ENCODE results near the gene ESYT2. TPM values are rescaled to one million over a fixed set of nuclear protein-coding genes. Genes with fewer than 3 reads are reported as not detected.

ESYT2 gene
- total RNA-seq, 2 donors from 2014 or later = 30.7 to 36.9 TPM

DNA sequence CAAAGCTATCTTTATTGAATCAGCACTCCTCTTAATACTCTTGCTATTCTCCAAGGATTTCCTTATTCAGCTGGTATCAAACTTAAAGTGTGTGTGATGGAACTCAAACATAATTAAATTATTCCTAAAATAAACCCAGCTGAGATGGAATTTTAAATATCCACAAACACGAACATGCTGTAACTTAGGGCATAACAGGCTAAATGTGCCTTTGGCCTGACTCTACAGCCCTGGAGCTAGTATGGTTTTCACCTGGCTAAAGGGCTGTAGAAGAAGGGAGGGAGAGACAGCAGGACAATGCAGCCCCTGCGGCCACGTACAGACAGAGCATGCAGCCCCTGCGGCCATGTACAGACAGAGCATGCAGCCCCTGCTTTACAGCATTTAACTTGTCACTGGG lies 34.0 kb downstream of the ESYT2 start:
- Histone ChIP-seq H3K4me1 (ENCODE audit: control insufficient read depth, insufficient read depth, low read length) (no peaks in the 10 kb centered on the region), H3K27ac (ENCODE audit: low read depth, low read length) (no peak overlapping the region), H3K9ac (ENCODE audit: extremely low read depth, low read length, poor library complexity, severe bottlenecking) (no peak overlapping the region), H3K9me3 (ENCODE audit: control insufficient read depth, low read length) (no peaks in the 10 kb centered on the region), H3K4me3 (ENCODE audit: low read length) (no peak overlapping the region), H3K27me3 (ENCODE audit: control insufficient read depth, insufficient read depth, low read length, poor library complexity, severe bottlenecking) (no peaks in the 10 kb centered on the region), H3K36me3 (ENCODE audit: control insufficient read depth, insufficient read depth, low read length) (peaks cover 48% of the 10 kb centered on the region)
- no peak overlapping the region for H3K27ac Mint-ChIP-seq
- no peaks in the 10 kb centered on the region for H3K9me3 Mint-ChIP-seq
- TF ChIP-seq, protein P1, sequence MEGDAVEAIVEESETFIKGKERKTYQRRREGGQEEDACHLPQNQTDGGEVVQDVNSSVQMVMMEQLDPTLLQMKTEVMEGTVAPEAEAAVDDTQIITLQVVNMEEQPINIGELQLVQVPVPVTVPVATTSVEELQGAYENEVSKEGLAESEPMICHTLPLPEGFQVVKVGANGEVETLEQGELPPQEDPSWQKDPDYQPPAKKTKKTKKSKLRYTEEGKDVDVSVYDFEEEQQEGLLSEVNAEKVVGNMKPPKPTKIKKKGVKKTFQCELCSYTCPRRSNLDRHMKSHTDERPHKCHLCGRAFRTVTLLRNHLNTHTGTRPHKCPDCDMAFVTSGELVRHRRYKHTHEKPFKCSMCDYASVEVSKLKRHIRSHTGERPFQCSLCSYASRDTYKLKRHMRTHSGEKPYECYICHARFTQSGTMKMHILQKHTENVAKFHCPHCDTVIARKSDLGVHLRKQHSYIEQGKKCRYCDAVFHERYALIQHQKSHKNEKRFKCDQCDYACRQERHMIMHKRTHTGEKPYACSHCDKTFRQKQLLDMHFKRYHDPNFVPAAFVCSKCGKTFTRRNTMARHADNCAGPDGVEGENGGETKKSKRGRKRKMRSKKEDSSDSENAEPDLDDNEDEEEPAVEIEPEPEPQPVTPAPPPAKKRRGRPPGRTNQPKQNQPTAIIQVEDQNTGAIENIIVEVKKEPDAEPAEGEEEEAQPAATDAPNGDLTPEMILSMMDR (conservative IDR thresholded peaks at IDR 0.05) = no peak
- 71 to 100% methylated on average over 2 to 4 of the region's 4 CpGs for WGBS, 2 experiments (ENCODE audit: insufficient coverage in 1 of 2, insufficient read length in 1 of 2)
- DNase-seq = no peak
- peaks cover 56% of the 10 kb centered on the region for H3K36me3 Mint-ChIP-seq (ENCODE audit: low read depth)
- no peaks in the 10 kb centered on the region for H3K4me1 Mint-ChIP-seq
- H3K27me3 Mint-ChIP-seq (ENCODE audit: insufficient read depth) = no peaks in the 10 kb centered on the region
- no peak overlapping the region for H3K4me3 Mint-ChIP-seq

DNA sequence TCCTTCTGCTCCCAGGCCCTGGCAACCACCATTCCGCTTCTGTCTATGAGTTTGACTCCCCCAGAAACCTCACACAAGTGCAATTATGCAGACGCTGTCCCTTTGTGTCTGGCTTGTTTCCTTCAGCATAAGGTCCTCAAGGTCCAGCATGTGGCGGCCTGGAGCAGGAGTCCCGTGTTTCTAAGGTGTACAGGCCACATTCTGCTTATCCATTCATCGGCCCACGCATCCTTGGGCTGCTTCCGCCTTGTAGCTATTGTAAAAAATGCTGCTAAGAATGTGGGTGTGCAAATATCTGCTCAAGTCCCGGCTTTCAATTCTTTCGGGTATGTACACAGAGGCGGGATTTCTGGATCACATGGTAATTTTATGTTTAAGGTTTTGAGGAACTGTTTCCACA lies 38.2 kb downstream of the ESYT2 start:
- no peaks in the 10 kb centered on the region for H3K27me3 ChIP-seq (ENCODE audit: control insufficient read depth, insufficient read depth, low read length, poor library complexity, severe bottlenecking)
- no peaks in the 10 kb centered on the region for H3K4me1 Mint-ChIP-seq
- H3K4me3 Mint-ChIP-seq = no peak overlapping the region
- H3K4me1 ChIP-seq (ENCODE audit: control insufficient read depth, insufficient read depth, low read length) = no peaks in the 10 kb centered on the region
- H3K4me3 ChIP-seq (ENCODE audit: low read length) = no peak overlapping the region
- H3K36me3 Mint-ChIP-seq (ENCODE audit: low read depth) = peaks cover 48% of the 10 kb centered on the region
- peak overlapping the region; percentile 42 for H3K27ac ChIP-seq (ENCODE audit: low read depth, low read length)
- H3K27ac Mint-ChIP-seq = no peak overlapping the region
- no peaks in the 10 kb centered on the region for H3K27me3 Mint-ChIP-seq (ENCODE audit: insufficient read depth)
- DNase-seq = no peak
- TF ChIP-seq, protein P1 (conservative IDR thresholded peaks at IDR 0.05) = no peak
- WGBS, 2 experiments (ENCODE audit: insufficient coverage in 1 of 2, insufficient read length in 1 of 2) = 86 to 94% methylated on average over 6 to 10 of the region's 10 CpGs
- H3K9me3 Mint-ChIP-seq = no peaks in the 10 kb centered on the region
- peaks cover 58% of the 10 kb centered on the region for H3K36me3 ChIP-seq (ENCODE audit: control insufficient read depth, insufficient read depth, low read length)
- no peak overlapping the region for H3K9ac ChIP-seq (ENCODE audit: extremely low read depth, low read length, poor library complexity, severe bottlenecking)
- no peaks in the 10 kb centered on the region for H3K9me3 ChIP-seq (ENCODE audit: control insufficient read depth, low read length)

DNA sequence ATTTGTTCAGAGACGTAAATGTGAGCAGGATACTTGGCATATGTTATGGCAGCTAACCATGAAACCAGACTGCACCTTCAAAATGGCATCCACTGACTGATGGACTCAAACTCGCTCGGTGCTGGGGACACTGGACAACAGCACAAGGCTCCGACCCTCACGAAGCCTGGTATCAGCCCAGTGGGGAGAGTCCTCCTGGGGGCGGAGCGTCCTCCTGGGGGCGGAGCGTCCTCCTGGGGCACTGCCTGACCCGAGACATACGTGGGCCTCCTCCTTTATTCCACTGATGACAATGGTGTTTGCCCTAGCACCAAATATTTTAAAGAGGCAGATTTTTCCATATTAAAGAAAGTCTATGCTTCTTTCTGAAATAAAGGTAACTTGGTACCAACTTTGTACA lies 39.5 kb downstream of the ESYT2 start:
- Histone ChIP-seq H3K36me3 (ENCODE audit: control insufficient read depth, insufficient read depth, low read length) (peaks cover 54% of the 10 kb centered on the region), H3K4me1 (ENCODE audit: control insufficient read depth, insufficient read depth, low read length) (no peaks in the 10 kb centered on the region), H3K9ac (ENCODE audit: extremely low read depth, low read length, poor library complexity, severe bottlenecking) (no peak overlapping the region), H3K9me3 (ENCODE audit: control insufficient read depth, low read length) (no peaks in the 10 kb centered on the region), H3K27ac (ENCODE audit: low read depth, low read length) (no peak overlapping the region), H3K27me3 (ENCODE audit: control insufficient read depth, insufficient read depth, low read length, poor library complexity, severe bottlenecking) (no peaks in the 10 kb centered on the region), H3K4me3 (ENCODE audit: low read length) (no peak overlapping the region)
- TF ChIP-seq, protein P1 (conservative IDR thresholded peaks at IDR 0.05) = no peak
- Mint-ChIP-seq H3K27ac (no peak overlapping the region), H3K4me3 (no peak overlapping the region), H3K4me1 (no peaks in the 10 kb centered on the region), H3K9me3 (no peaks in the 10 kb centered on the region), H3K36me3 (ENCODE audit: low read depth) (peaks cover 46% of the 10 kb centered on the region), H3K27me3 (ENCODE audit: insufficient read depth) (no peaks in the 10 kb centered on the region)
- 89 to 93% methylated on average over 9 to 11 of the region's 11 CpGs for WGBS, 2 experiments (ENCODE audit: insufficient coverage in 1 of 2, insufficient read length in 1 of 2)
- DNase-seq = no peak
